HG03095 (cell line): Measurements from ENCODE around the gene MINDY4.

Source experiments
- ATAC-seq: cut with Tn5 transposase; IDR thresholded peaks from one replicate; pipeline ENCODE4 v1.9.1; 2021; ENCODE audit warnings: moderate library complexity; ENCODE audit not compliant: unreplicated experiment

Gene MINDY4

DNA sequence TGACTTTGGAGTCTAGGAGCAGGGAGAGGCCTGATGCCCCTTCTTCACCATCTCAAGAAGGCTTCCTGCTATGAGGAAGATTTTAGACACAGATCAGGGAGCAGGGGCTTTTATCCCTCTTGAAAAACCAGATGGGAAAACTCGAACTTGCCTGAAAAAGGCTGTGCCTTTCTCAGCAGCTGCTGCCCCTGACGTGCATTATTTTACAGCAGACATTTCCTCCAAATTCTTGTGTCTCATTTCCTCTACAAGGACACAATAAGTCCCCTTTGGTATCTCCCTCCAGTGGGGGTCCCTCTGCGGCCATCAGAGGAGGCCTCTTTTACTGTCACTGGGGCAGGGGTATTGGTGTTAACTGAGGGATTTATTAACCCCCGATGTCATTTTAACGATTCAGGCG, 102.4 kb downstream of the MINDY4 start:
- no peak for ATAC-seq

GRCh38 chr7:30874656-30875302, 103.6 kb downstream of the MINDY4 start:
- ATAC-seq, result no peak

- ATAC-seq, result no peak
Observed at GRCh38 chr7:30877015-30877769, 106.0 kb downstream of the MINDY4 start.

GRCh38 chr7:30877993-30878392, 106.8 kb downstream of the MINDY4 start:
- no peak for ATAC-seq

DNA sequence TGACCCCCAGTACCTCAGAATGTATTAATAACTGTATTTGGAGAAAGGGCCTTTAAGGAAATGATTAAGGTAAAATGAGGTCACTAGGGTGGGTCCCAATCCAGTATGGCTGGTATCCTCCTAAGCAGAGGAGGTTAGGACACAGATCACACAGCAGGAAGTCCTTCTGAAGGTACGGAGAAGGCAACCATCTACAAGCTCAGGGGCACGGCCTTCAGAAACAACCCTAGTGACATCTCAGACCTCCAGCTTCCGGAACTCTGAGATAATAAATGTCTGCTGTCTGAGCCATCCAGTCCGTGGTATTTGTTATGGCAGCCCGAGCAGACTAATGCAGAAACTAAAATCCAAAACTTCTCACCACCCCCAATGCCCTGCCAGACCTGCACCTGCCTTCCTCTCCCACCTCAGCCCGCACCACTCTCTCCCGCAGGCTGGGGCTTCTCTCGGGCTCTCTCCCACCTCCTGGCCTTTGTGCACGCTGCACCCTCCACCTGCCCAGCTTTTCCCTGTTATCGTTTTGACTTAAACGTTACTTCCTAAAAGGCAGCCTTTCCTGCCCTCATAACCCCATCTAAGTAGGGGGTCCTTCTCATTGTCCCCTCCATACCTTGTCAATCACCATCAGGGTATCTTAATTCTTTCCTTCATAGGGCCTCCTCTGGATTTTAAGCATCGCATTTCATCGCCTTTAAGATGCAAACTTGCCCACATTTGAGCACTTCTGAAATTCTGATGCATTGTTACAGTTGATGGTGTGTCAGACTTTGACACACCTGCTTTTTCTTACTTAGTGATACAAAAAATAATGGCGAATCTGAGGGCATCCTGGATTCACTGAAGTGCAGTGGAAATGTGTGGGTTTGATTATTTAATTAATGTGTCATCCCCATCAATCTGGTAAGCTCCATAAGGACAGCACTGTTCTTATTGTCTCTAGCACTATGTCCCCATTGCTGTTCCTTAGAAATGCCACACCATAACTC, 108.2 kb downstream of the MINDY4 start:
- no peak for ATAC-seq

GRCh38 chr7:30880125-30880720, 109.0 kb downstream of the MINDY4 start:
- ATAC-seq, result no peak

DNA sequence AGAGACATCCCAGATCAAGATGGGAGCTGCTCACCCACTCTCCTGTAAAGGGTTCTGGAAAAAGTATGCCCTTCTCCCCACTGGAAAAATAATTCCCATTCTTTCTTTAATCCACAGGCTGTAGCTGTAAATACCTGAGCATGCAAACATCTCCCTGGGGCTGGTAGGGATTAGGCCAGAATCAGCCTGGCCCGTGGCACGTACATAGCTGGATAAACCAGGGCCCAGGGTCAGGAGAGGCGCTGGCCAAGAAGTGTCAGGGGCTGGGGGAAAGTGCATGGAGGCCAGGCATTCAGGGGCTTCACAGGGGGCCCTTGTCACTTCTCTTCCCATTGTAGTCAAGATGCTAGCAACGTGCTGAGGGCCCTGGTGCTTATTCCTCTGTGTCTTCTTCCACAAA, 109.7 kb downstream of the MINDY4 start:
- no peak for ATAC-seq

DNA sequence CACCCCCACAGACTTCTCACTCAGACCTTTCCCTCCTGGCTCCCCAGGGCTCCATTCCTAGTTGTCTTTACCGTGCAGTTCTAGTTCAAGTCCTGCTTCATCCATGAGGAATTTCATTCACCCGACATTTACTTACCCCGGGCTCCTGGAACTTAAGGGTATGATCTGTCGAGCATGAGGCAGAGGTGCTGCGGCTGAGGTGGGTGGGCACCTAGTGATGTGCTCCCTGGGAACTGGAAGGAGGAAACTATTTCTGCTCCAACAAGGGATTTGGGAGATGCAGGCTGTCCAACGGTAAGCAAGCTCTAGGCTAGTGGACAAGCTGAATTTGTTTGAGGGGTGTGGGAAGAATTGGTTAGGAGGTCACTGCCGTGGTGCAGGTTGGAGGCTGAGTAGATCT, 110.2 kb downstream of the MINDY4 start:
- no peak for ATAC-seq

DNA sequence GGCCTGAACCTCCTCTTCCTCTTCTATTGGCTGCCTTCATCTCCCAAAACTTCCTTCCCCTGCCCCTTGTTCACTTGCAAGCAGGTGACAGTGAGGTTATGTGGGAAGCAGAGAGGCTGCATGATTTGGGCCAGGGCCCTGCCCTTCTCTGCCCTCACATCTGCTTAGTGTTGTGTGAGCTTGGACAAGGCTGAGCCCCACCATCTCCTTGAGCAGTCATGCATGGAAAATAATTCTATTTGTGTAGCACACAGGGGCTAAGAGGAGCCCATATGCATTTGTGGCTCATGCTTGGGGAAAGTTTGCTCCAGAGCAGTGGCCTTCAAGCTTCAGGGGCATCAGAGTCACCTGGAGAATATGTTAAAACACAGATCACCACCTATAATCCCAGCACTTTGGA, 113.7 kb downstream of the MINDY4 start:
- ATAC-seq, result no peak

DNA sequence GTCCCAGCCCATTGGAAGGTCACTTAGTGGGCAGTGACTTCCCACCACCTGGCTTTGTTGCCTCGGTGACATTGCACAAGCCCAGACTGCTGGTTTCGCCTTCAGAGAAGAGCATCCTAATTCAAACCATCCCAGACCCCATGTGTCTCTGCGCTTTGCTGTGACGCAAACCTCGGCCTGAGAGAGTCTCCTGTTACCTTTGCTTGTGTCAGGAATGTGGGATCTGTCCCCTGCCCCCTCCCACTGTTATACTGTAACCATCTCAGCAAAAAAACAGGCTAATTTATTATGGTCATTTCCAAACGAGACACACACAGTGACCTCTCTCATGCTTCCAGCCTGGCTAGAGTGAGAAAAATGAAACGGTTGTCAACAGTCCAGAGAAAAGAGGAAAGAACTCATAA, 115.4 kb downstream of the MINDY4 start:
- no peak for ATAC-seq

DNA sequence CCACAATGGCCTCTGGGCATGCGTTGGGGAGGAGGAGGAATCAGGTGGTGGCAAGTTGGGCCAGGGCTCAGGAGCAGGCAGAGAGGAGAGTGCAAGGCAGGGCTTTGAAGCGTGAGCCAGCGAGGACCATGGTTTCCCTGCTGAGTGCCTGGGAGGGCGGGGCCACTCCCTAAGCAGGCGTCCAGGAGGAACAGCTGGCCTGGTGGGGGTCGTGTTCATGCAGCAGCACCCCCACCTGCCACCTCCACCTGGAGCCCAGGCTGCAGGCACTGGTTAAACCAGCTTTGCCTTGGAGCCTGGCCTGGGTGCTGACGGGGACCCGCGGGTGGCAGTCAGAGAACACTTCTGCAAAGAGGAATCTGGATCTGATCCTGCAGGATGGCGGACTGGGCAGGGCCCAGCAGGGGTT, 116.3 kb downstream of the MINDY4 start:
- no peak for ATAC-seq

DNA sequence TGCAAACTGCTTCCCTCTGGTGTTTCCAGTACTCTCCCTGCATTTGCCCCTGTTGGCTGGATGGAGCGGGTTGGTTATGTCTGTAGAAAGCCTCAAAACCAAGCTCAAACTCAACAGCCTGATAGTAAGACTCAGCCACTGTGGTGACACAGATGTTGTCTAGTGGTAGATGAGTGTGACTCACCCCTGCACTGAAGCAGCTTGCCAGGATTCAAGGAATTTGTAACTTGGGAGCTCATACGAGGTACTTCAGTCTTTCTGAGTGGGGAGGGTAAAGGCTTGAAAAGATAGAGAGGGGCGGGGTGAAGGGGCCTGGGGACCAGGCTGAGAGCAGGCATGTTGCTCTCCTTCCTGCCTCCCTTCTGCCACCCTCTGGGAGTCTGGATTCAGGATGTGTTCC, 117.5 kb downstream of the MINDY4 start:
- ATAC-seq, result no peak

DNA sequence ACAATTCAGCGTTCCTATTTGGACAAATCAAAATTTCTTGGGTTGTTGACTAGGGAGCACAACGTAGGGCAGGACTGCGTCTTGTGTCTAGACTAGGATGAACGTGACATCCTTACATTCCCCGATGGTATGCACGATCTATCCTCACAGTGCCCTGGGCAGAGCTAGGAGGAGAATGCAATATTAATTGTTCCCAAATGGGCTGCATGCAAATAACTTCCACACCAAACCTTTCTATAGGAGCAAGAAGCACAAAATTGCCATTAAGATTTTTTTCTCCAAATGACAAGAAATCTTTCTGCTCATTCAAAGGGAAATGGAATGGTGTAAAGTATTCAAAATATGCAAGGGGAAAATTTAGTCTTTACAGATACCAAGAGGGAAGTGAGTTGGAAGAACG, 119.0 kb downstream of the MINDY4 start:
- ATAC-seq, result no peak

DNA sequence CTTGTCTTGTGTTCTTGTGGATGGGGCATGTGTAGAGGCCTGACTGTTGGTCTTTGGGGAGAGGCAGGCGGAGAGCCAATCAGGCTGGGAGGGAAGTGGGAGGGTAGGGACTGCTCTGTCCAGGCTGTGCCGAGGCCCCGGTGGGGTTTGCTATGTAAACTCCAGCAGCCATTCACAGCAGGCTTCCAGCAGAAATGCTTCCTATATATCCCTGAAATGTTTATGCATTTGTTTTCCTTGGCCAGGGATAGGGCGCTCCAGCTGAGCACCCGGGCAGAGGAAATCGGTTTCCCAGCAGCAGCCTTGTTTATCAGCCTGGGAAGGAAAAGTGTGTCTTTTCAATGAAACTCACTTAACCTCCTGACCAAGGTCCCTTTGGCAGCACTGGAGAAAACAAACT, 122.1 kb downstream of the MINDY4 start:
- no peak for ATAC-seq

DNA sequence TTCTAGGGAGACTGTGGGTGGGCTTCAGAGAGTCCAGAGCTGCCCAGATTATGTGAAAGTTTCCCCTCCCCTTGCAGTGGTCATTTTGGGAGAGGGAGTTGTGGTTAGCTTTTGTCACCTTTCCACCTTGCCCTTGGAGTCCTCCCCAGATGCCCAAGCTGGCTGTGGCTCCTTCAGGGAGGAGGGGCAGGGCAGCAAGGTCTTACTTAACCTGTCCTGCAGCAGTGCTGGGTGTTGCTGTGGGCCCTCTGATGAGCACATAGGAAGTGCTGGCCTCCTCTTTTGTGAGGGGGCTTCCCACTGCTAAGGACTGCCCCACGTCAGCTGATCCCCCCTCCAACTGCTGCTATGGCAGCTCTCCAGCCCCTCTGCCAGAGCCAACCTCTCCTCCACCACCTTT, 122.8 kb downstream of the MINDY4 start:
- ATAC-seq, result no peak

DNA sequence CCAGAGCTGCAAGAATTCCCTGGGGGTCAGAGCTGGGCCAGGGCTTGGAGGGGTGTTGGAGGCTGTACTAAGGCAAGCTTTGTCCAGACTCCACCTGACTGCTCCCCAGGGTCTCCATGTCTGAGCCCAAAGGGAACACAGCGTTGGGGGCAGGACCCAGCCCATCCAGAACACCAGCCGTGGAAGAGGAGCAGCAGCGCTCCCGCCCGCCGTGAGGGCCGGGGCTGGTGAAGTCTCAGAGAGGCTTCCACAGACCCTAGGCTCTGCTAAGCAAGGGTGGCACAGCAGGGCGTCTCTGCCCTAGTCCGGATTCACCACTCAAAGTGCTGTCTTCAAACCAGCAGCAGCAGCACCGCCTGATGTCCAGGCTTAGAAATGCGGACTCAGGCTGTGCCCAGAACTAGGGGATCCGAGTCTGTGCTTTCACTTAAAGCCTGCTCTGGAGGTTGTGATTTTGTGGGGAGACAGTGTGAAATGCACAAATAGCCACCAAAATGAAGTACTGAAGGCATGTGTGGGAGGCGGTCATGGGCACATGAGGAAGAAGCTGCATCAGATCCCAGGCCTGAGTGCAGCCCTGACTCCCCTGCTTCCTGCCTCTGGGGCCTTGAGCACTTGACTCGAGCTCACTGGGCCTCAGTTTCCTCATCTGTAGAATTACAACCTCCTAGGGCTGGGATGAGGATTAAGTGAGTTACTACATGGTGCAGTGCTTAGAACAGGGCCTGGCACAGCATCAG, 123.8 kb downstream of the MINDY4 start:
- no peak for ATAC-seq

DNA sequence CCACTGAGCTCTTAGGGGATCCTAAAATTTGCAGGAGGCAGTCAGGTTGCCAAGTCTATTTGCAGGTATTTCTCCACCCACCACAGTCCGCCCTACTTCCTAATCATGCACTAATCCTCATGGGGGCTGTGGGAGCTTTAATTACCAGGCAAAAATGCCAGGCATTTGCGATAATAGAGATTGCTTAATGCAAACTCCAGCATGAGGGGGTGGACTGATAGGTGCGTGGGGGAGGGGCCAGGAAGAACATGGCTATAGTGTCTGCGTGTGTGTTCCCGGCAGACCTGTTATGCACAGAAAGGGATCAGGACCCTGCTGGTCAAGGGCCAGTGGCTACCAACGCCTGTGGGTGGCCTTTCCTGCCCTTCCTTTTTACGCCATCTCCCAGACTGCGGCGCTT, 124.8 kb downstream of the MINDY4 start:
- no peak for ATAC-seq

DNA sequence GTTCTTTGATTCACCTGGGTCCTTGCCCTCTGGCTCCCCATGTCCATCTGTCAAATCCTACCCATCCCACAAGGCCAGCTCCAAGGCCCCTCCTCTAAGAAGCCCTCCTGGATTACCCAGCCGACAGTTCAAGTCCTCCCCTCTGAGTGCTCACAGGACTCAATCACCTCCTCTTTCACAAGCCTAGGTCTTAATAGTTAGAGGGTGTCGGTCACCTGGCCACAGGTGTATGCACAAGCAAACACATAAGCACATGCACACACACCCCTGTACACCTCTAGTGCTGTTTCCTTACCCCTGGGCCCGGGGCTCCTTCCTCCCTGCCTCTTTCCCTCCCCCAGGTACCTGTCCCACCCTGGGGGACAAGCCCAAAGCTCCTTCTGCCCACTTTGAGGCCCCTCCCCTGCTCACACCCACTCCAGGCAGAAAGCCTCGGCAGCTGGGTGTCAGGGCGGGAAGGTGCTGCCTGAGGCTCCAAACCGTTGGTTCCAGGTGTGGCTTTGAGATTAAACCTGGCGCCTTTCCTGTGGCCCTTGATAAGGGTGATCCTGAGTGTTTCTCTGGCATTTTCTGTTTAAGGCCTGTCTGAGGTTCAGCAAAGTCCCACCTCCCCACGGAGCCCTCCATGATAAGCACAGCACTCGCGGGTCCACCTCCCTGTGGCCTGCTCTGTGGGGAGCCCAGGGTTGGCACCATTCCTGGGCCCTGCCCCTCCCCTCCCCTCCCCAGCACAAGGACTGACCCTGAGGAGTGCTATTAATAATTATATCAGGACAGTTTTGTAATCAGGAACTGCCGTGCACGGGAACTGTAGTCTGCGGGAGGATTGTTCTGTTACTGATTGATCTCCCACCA, 125.8 kb downstream of the MINDY4 start:
- no peak for ATAC-seq

GRCh38 chr7:30897770-30898169, 126.6 kb downstream of the MINDY4 start:
- ATAC-seq, result no peak

DNA sequence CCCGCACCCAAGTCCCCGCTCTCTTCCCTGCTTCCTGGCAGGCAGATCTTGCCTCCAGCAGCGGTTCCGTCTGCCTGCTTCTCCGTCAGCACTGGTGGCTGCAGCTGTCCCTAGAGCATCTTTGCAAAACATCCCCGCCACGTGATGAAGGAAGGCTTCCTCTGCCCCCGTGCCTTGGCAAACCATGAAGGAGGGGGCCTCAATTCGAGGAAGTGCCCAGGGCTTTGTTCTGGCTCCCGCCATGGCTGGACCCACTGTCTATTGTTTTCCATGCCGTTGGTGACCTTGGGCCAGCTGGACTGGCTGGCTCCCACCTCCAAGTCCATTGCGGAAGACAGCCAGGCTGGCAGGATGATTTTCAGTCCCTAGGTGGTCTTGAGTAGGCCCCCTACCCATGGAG, 127.2 kb downstream of the MINDY4 start:
- ATAC-seq, result no peak
